ENCODE measurements around the gene GREB1L.

GREB1L gene

DNA sequence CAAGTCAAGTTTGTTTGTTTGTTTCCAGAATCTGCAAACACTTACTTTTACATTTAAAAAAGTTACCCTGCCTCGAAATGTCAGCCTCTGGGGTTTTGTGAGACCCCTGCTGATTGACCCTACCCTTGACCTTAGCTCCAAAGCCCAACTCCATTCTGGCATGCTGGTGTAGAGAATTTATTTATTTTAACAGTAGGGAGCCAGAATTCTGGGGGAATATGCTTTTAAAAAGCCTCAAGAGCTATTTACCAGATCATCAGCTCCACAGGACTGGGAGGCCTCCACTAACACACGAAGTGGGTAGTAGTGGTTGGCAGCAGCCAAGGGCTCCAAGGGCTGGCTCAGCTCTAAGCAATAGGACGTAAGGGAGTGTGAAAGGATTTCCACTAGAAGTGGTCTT, 23.2 kb upstream of the GREB1L start:
- TF ChIP-seq TAF1 (IDR thresholded peaks at IDR 0.05; ENCODE audit: borderline replicate concordance, insufficient read depth, low read length) (no peak), FOXP2 (optimal IDR thresholded peaks at IDR 0.05; ENCODE audit: borderline replicate concordance, extremely low read depth, extremely low read length, insufficient read depth) (no peak), SIN3A (IDR thresholded peaks at IDR 0.05; ENCODE audit: borderline replicate concordance, insufficient read depth, low read length) (no peak), POLR2AphosphoS5 (IDR thresholded peaks at IDR 0.05; ENCODE audit: low read depth, low read length) (no peak)
- TF ChIP-seq, protein P1, sequence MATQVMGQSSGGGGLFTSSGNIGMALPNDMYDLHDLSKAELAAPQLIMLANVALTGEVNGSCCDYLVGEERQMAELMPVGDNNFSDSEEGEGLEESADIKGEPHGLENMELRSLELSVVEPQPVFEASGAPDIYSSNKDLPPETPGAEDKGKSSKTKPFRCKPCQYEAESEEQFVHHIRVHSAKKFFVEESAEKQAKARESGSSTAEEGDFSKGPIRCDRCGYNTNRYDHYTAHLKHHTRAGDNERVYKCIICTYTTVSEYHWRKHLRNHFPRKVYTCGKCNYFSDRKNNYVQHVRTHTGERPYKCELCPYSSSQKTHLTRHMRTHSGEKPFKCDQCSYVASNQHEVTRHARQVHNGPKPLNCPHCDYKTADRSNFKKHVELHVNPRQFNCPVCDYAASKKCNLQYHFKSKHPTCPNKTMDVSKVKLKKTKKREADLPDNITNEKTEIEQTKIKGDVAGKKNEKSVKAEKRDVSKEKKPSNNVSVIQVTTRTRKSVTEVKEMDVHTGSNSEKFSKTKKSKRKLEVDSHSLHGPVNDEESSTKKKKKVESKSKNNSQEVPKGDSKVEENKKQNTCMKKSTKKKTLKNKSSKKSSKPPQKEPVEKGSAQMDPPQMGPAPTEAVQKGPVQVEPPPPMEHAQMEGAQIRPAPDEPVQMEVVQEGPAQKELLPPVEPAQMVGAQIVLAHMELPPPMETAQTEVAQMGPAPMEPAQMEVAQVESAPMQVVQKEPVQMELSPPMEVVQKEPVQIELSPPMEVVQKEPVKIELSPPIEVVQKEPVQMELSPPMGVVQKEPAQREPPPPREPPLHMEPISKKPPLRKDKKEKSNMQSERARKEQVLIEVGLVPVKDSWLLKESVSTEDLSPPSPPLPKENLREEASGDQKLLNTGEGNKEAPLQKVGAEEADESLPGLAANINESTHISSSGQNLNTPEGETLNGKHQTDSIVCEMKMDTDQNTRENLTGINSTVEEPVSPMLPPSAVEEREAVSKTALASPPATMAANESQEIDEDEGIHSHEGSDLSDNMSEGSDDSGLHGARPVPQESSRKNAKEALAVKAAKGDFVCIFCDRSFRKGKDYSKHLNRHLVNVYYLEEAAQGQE (IDR thresholded peaks at IDR 0.05; ENCODE audit: insufficient read depth in 1 of 2, low read depth in 2 of 2, low read length in 2 of 2), result no peak

DNA sequence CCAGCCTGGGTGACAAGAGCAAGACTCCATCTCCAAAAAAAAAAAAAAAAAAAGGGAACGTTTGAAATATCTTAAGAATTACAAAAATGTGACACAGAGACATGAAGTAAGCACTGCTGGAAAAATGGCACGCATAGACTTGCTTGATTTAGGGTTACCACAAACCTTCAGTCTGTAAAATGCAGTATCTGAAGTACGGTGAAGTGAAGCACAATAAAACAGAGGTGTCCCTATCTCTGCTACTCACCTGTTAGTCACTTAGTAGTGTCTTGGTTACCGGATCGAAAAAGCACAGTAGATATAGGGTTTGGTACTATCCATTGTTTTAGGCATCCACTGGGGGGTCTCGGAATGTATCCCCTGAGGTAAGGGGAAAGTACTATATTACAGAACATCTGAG, 11.6 kb upstream of the GREB1L start:
- TF ChIP-seq POLR2AphosphoS5 (IDR thresholded peaks at IDR 0.05; ENCODE audit: low read depth, low read length), result no peak
- no peak for TF ChIP-seq FOXP2 (optimal IDR thresholded peaks at IDR 0.05; ENCODE audit: borderline replicate concordance, extremely low read depth, extremely low read length, insufficient read depth)
- TF ChIP-seq SIN3A (IDR thresholded peaks at IDR 0.05; ENCODE audit: borderline replicate concordance, insufficient read depth, low read length), result no peak
- no peak for TF ChIP-seq TAF1 (IDR thresholded peaks at IDR 0.05; ENCODE audit: borderline replicate concordance, insufficient read depth, low read length)
- TF ChIP-seq, protein P1 (IDR thresholded peaks at IDR 0.05; ENCODE audit: insufficient read depth in 1 of 2, low read depth in 2 of 2, low read length in 2 of 2), result no peak

DNA sequence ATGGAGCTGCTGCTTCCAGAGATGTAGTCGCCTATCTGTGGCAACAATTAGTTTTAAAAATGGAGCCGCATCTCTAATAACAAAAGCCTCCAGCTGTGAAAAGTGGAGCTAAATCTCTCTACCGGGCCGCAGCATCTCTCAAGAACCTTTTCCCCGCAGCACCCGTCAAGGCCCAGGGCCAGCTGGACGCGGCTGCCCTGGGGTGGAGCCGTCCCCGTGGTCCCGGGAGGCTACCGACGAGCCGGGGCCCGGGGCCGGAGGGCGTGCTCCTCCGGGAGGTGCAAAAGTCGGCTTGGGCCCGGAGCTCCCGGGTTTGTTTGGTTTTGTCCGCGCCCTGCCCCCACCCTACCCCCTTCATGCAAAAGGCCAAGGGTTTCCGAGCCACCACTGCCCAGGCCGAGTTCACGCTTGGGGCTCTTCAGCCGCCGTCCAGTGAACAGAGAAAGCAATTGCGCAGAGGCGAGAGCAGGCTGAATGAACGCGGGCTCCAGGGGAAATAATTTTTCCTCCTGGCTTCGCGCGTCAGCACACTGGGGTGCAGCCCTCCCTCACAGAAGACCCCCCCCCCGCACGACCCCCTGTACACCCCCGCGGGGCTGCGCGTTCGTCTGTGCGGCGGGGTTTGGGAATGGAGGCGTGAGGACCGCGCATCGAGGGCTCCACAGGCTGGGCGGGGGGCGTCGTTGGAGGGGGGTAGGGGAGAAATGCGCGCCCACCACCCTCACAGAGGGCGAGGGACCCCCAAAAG, 557 bp upstream of the GREB1L start:
- TF ChIP-seq TAF1 (IDR thresholded peaks at IDR 0.05; ENCODE audit: borderline replicate concordance, insufficient read depth, low read length) (no peak), SIN3A (IDR thresholded peaks at IDR 0.05; ENCODE audit: borderline replicate concordance, insufficient read depth, low read length) (no peak), POLR2AphosphoS5 (IDR thresholded peaks at IDR 0.05; ENCODE audit: low read depth, low read length) (no peak), FOXP2 (optimal IDR thresholded peaks at IDR 0.05; ENCODE audit: borderline replicate concordance, extremely low read depth, extremely low read length, insufficient read depth) (no peak)
- TF ChIP-seq, protein P1 (IDR thresholded peaks at IDR 0.05; ENCODE audit: insufficient read depth in 1 of 2, low read depth in 2 of 2, low read length in 2 of 2), result no peak

DNA sequence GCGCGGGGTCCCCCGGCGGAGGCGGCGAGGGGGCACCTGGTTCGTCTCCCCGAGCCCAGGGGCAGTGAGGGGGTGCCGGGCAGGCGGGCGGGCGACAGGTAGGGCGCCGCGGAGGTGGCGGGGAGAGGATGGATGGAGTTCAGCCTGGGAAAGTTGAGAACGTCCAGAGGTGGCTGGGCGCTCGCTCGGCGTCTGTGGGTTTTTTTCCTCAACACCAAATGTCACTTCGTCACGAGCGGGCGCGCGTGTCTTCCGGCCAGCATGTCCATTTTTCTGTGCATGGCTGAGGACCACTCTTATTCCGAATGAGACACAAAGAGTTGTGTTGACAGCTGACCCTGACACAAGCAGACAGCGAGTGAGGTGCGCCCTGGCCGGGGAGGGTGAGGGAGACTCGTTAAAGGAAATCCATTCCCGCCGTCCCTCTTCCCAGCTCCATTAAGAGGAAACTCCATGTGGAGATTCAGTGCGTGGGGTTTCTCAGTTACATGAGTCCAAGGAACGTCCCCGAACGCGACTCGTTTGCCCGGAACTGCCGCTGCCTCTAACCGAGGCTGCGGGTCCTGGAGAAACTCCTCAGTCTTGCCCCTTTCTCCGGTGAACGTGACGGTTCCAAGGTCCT, 859 bp downstream of the GREB1L start:
- TF ChIP-seq POLR2AphosphoS5 (IDR thresholded peaks at IDR 0.05; ENCODE audit: low read depth, low read length), result no peak
- TF ChIP-seq TAF1 (IDR thresholded peaks at IDR 0.05; ENCODE audit: borderline replicate concordance, insufficient read depth, low read length), result no peak
- 0 out of 2 replicates have a peak, but pooled peaks have one; percentile 42 for TF ChIP-seq SIN3A (IDR thresholded peaks at IDR 0.05; ENCODE audit: borderline replicate concordance, insufficient read depth, low read length)
- no peak for TF ChIP-seq FOXP2 (optimal IDR thresholded peaks at IDR 0.05; ENCODE audit: borderline replicate concordance, extremely low read depth, extremely low read length, insufficient read depth)
- TF ChIP-seq, protein P1 (IDR thresholded peaks at IDR 0.05; ENCODE audit: insufficient read depth in 1 of 2, low read depth in 2 of 2, low read length in 2 of 2), result no peak

All from PFSK-1 (cell line).